B cell (primary cell): ENCODE data around the gene NSDHL. TPM values are rescaled to one million over a fixed set of nuclear protein-coding genes. Genes with fewer than 3 reads are reported as not detected.

Source experiments
- ATAC-seq: fragments of 200-7000 bp; cut with Tn5 transposase; one replicate; pipeline ENCODE4 v1.10.0; 2021; ENCODE audit warnings: low read depth, mild to moderate bottlenecking, moderate number of reproducible peaks, moderate library complexity
- CTCF ChIA-PET: fragments of 350-600 bp; sonication (Branson Sonifier 250); formaldehyde crosslinking; loops from one replicate; lab custom pipeline; 2021; ENCODE audit warnings: antibody characterized with exemption, inconsistent platforms; lab: Charles Lee
- POLR2A ChIA-PET: fragments of 350-600 bp; sonication (Branson Sonifier 250); formaldehyde crosslinking; loops from one replicate; lab custom pipeline; 2021; ENCODE audit warnings: antibody characterized with exemption; lab: Charles Lee
- DNase-seq: peaks from one replicate; pipeline ENCODE4 v3.0.0; 2013
- H2AFZ ChIP-seq: 2 replicates; pipeline ENCODE4 v1.6.1; 2012; ENCODE audit warnings: mild to moderate bottlenecking, low read depth, low read length; ENCODE audit not compliant: insufficient read depth, poor library complexity, severe bottlenecking
- H3K27ac ChIP-seq, 2 donors: 1 replicate in 1 of 2; 2 replicates in 1 of 2; pipeline ENCODE4 v1.5.1; 2012 to 2013; ENCODE audit warnings: low read length in 2 of 2, mild to moderate bottlenecking in 2 of 2, moderate library complexity in 1 of 2
- H3K27me3 ChIP-seq, 4 experiments: fragments of 200-600 bp in 1 of 4; sonication (generic) in 1 of 4; replicated peaks in 1 of 4; 1 replicate in 2 of 4; 2 replicates in 2 of 4; pipeline versions ENCODE4 v1.6.1 to v1.7.0; 2013 to 2016; ENCODE audit warnings: low read length in 3 of 4, mild to moderate bottlenecking in 2 of 4, mixed read lengths in 1 of 4, moderate library complexity in 1 of 4; ENCODE audit not compliant: insufficient read depth in 4 of 4, control insufficient read depth in 3 of 4; ENCODE audit errors: control extremely low read depth in 1 of 4
- H3K36me3 ChIP-seq, 2 experiments: replicated peaks in 1 of 2; 1 replicate in 1 of 2; 2 replicates in 1 of 2; pipeline versions ENCODE4 v1.6.1 to v1.7.1; 2013; ENCODE audit warnings: low read length in 1 of 2; ENCODE audit not compliant: insufficient read depth in 2 of 2, control insufficient read depth in 1 of 2; ENCODE audit errors: control extremely low read depth in 1 of 2, extremely low read depth in 1 of 2
- H3K4me1 ChIP-seq, 2 donors: fragments of 200-600 bp in 1 of 2; sonication (generic) in 1 of 2; 1 replicate in 1 of 2; 2 replicates in 1 of 2; pipeline versions ENCODE4 v1.5.1 to v1.6.1; 2013 to 2017; ENCODE audit warnings: low read length in 2 of 2; ENCODE audit not compliant: control insufficient read depth in 2 of 2, insufficient read depth in 2 of 2
- H3K4me2 ChIP-seq: replicated peaks from 2 replicates; pipeline ENCODE3; 2012; ENCODE audit warnings: mild to moderate bottlenecking, low read depth, low read length; ENCODE audit not compliant: poor library complexity, severe bottlenecking
- H3K4me3 ChIP-seq, 5 experiments: fragments of 200-600 bp in 1 of 5; sonication (generic) in 1 of 5; 1 replicate in 3 of 5; 2 replicates in 2 of 5; pipeline versions ENCODE4 v1.5.1 to v1.7.0; 2011 to 2016; ENCODE audit warnings: low read length in 4 of 5, mild to moderate bottlenecking in 4 of 5, low read depth in 2 of 5, control low read depth in 1 of 5, moderate library complexity in 1 of 5; ENCODE audit not compliant: insufficient read depth in 1 of 5; ENCODE audit errors: control extremely low read depth in 1 of 5, extremely low read depth in 1 of 5
- H3K79me2 ChIP-seq: fragments of 200-600 bp; sonication (generic); one replicate; pipeline ENCODE4 v1.6.0; 2016; ENCODE audit warnings: low read length; ENCODE audit not compliant: control insufficient read depth, insufficient read depth
- H3K9ac ChIP-seq: fragments of 200-600 bp; sonication (generic); 2 replicates; pipeline ENCODE4 v1.6.1; 2017; ENCODE audit warnings: mild to moderate bottlenecking, low read length, moderate library complexity
- H3K9me3 ChIP-seq, 3 donors: one replicate each; pipeline versions ENCODE4 v1.6.1 to v1.7.1; 2013; ENCODE audit warnings: low read length in 2 of 3; ENCODE audit not compliant: control insufficient read depth in 2 of 3, insufficient read depth in 1 of 3; ENCODE audit errors: control extremely low read depth in 1 of 3
- H4K20me1 ChIP-seq: 2 replicates; pipeline ENCODE4 v1.6.0; 2012; ENCODE audit warnings: mild to moderate bottlenecking, low read length; ENCODE audit not compliant: insufficient read depth, control insufficient read depth, poor library complexity, severe bottlenecking
- H3K27ac Mint-ChIP-seq: one replicate; pipeline ENCODE4 v1.8.0; 2021; ENCODE audit warnings: mixed read lengths
- H3K27me3 Mint-ChIP-seq: one replicate; pipeline ENCODE4 v1.8.0; 2021; ENCODE audit warnings: mixed read lengths
- H3K4me1 Mint-ChIP-seq: one replicate; pipeline ENCODE4 v1.8.0; 2021; ENCODE audit warnings: mixed read lengths
- H3K4me3 Mint-ChIP-seq: one replicate; pipeline ENCODE4 v1.8.0; 2021; ENCODE audit warnings: mixed read lengths
- H3K9me3 Mint-ChIP-seq: one replicate; pipeline ENCODE4 v1.8.0; 2022; ENCODE audit warnings: mixed read lengths; ENCODE audit not compliant: insufficient read depth
- EZH2 ChIP-seq: IDR thresholded peaks from 2 replicates; pipeline ENCODE4 v1.6.1; 2012; ENCODE audit warnings: borderline replicate concordance, low read depth, mild to moderate bottlenecking, moderate library complexity, low read length; ENCODE audit not compliant: insufficient read depth, poor library complexity, severe bottlenecking
- WGBS: methylation state at CpG from one replicate; pipeline ENCODE4 v1.1.5; 2013; ENCODE audit warnings: missing lambda C conversion rate; ENCODE audit not compliant: insufficient coverage; 5-methylcytosine and 5-hydroxymethylcytosine counted together
- intact Hi-C: fragments of 100-400 bp; cut with micrococcal nuclease; formaldehyde crosslinking; loops from one replicate; pipeline ENCODE4 v1.10.0; 2022
- polyA plus RNA-seq: library from polyadenylated mRNA; depleted of rRNA; stranded (reverse); fragments of >200 nt; gene quantifications from 2 replicates; pipeline ENCODE4 v1.2.3, GENCODE V29; 2012
- total RNA-seq, 2 donors: library from RNA; stranded (reverse); fragments of 120-200 nt in 1 of 2; gene quantifications; 1 replicate in 1 of 2; 2 replicates in 1 of 2; pipeline versions ENCODE4 v1.2.3 to v1.2.4, GENCODE V29; 2013 to 2022
- TF ChIP-seq, protein P1 (sequence below): fragments of 200-600 bp; IDR thresholded peaks from one replicate; pipeline ENCODE4 v1.8.0; 2022; ENCODE audit warnings: antibody characterized with exemption, mild to moderate bottlenecking

The NSDHL gene
- total and polyA plus RNA-seq, 2 donors (not counting 1 experiment from before 2014, with no cell fraction given), result 4.9 to 10.3 TPM

DNA sequence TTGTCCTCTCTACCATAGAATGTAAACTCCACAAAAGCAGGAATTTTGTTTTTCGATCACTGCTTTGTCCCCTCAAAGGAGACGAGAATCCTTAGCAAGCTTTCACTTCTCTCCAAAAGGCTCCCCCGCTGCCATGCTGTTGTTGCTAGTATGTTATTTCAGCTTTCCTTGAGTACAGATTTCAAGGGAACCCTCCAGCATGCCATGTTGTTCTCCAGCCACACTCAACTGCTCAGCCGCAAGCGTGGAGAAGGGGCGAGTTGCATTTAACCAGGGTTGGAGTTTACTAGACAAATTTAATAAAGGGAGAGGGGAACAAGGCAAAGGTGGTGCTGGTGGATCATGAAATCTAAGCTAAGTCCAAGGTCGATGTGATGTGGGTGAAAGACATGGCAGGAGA lies 23.1 kb downstream of the NSDHL start:
- no CpG with 5 or more reads among the region's 7 CpGs for WGBS
- POLR2A ChIA-PET, result no interaction called here
- no peak for TF ChIP-seq EZH2
- TF ChIP-seq, protein P1, sequence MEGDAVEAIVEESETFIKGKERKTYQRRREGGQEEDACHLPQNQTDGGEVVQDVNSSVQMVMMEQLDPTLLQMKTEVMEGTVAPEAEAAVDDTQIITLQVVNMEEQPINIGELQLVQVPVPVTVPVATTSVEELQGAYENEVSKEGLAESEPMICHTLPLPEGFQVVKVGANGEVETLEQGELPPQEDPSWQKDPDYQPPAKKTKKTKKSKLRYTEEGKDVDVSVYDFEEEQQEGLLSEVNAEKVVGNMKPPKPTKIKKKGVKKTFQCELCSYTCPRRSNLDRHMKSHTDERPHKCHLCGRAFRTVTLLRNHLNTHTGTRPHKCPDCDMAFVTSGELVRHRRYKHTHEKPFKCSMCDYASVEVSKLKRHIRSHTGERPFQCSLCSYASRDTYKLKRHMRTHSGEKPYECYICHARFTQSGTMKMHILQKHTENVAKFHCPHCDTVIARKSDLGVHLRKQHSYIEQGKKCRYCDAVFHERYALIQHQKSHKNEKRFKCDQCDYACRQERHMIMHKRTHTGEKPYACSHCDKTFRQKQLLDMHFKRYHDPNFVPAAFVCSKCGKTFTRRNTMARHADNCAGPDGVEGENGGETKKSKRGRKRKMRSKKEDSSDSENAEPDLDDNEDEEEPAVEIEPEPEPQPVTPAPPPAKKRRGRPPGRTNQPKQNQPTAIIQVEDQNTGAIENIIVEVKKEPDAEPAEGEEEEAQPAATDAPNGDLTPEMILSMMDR, result no peak
- no peak for DNase-seq
- H3K4me3 ChIP-seq, result no peak overlapping the region
- H3K27ac Mint-ChIP-seq, result no peak overlapping the region
- ATAC-seq, result no peak
- H3K9ac ChIP-seq, result no peak overlapping the region
- no peaks in the 10 kb centered on the region for H3K9me3 Mint-ChIP-seq
- H3K4me1 ChIP-seq, result no peaks in the 10 kb centered on the region
- intact Hi-C loops, result no loop called here
- peaks cover 0 to 9% of the 10 kb centered on the region in 2 experiments for H3K36me3 ChIP-seq
- H3K4me1 Mint-ChIP-seq, result no peaks in the 10 kb centered on the region
- H2AFZ ChIP-seq, result no peak overlapping the region
- no peak overlapping the region for H3K4me3 Mint-ChIP-seq
- no peaks in the 10 kb centered on the region for H3K27me3 Mint-ChIP-seq
- no peaks in the 10 kb centered on the region for H3K27me3 ChIP-seq
- H3K9me3 ChIP-seq, result no peaks in the 10 kb centered on the region
- H4K20me1 ChIP-seq, result no peaks in the 10 kb centered on the region
- no peaks in the 10 kb centered on the region for H3K79me2 ChIP-seq
- H3K27ac ChIP-seq, result no peak overlapping the region
- CTCF ChIA-PET, result no interaction called here
- H3K4me2 ChIP-seq, result no peak overlapping the region

DNA sequence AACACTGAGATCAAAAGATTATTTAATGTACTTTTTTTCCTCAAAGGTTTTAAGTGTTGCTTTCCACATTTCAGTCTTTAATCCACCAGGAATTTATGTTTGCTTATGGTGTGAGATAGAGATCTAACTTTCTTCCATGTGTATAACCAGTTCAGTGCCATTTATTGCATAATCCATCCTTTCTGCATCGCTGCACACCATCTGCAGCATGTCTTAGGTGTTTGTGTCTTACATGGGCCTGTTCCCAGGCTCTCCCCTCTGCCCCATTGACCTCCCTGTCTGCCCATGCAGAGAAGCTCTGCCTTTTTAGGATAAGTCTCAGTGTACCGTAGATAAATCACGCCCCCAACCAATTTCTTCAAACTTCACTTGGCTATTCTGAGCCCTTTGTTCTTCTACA lies 30.3 kb downstream of the NSDHL start:
- WGBS, result no CpG with 5 or more reads among the region's 3 CpGs
- ChIA-PET CTCF (no interaction called here), POLR2A (no interaction called here)
- no peaks in the 10 kb centered on the region for H3K4me1 ChIP-seq
- H3K36me3 ChIP-seq, result peaks cover 0 to 13% of the 10 kb centered on the region in 2 experiments
- Mint-ChIP-seq H3K9me3 (no peaks in the 10 kb centered on the region), H3K27ac (no peak overlapping the region), H3K27me3 (no peaks in the 10 kb centered on the region), H3K4me1 (no peaks in the 10 kb centered on the region), H3K4me3 (no peak overlapping the region)
- TF ChIP-seq, protein P1, result no peak
- no peak for TF ChIP-seq EZH2
- no peak overlapping the region for H3K4me2 ChIP-seq
- no peak overlapping the region for H3K27ac ChIP-seq
- DNase-seq (no peak), ATAC-seq (no peak)
- no peak overlapping the region for H3K9ac ChIP-seq
- intact Hi-C loops, result no loop called here
- H3K79me2 ChIP-seq, result no peaks in the 10 kb centered on the region
- H3K9me3 ChIP-seq, result no peaks in the 10 kb centered on the region
- no peak overlapping the region for H2AFZ ChIP-seq
- H4K20me1 ChIP-seq, result no peaks in the 10 kb centered on the region
- H3K4me3 ChIP-seq, result no peak overlapping the region
- H3K27me3 ChIP-seq, result no peaks in the 10 kb centered on the region
